Gastroesophageal sphincter (tissue), 4 donors: Measurements from ENCODE around the gene VPS26C. TPM values are rescaled to one million over a fixed set of nuclear protein-coding genes. Genes with fewer than 3 reads are reported as not detected.

Experiments used
- ATAC-seq: fragments of 150-250 bp; one replicate; pipeline ENCODE4 v1.9.1; 2016; ENCODE audit warnings: mild to moderate bottlenecking, moderate library complexity
- H3K27ac ChIP-seq, 4 donors: fragments of 200-600 bp; sonication (generic) in 3 of 4; 1 replicate in 3 of 4; 2 replicates in 1 of 4; pipeline ENCODE4 v1.5.1; 2016 to 2019
- H3K27me3 ChIP-seq: fragments of 200-600 bp; sonication (generic); one replicate; pipeline ENCODE4 v1.5.1; 2019
- H3K36me3 ChIP-seq, 2 donors: fragments of 200-600 bp; sonication (generic); one replicate each; pipeline ENCODE4 v1.5.1; 2019; ENCODE audit warnings: control low read depth in 1 of 2
- H3K4me1 ChIP-seq, 3 donors: fragments of 200-600 bp; sonication (generic); 1 replicate in 2 of 3; 2 replicates in 1 of 3; pipeline ENCODE4 v1.5.1; 2016 to 2019; ENCODE audit warnings: control low read depth in 2 of 3
- H3K4me3 ChIP-seq, 2 donors: fragments of 200-600 bp; sonication (generic); one replicate each; pipeline ENCODE4 v1.5.1; 2019; ENCODE audit warnings: mild to moderate bottlenecking in 1 of 2, moderate library complexity in 1 of 2
- H3K9me3 ChIP-seq, 3 donors: fragments of 200-600 bp; sonication (generic); one replicate each; pipeline ENCODE4 v1.5.1; 2017 to 2019; ENCODE audit warnings: control low read depth in 2 of 3
- CTCF ChIP-seq, 4 experiments: fragments of 200-600 bp in 2 of 4; fragments of 450-650 bp in 2 of 4; sonication (generic) in 1 of 4; IDR thresholded peaks; one replicate each; pipeline ENCODE4 v1.5.1; 2017 to 2019; ENCODE audit warnings: antibody characterized with exemption in 4 of 4, mild to moderate bottlenecking in 2 of 4, moderate library complexity in 2 of 4
- EP300 ChIP-seq: sonication (generic); formaldehyde crosslinking; IDR thresholded peaks from one replicate; pipeline ENCODE4 v1.6.1; 2017; ENCODE audit warnings: antibody characterized with exemption, mild to moderate bottlenecking
- POLR2A ChIP-seq, 2 donors: fragments of 450-650 bp; IDR thresholded peaks; one replicate each; pipeline ENCODE4 v1.6.1; 2017; ENCODE audit warnings: antibody characterized with exemption in 2 of 2, mild to moderate bottlenecking in 2 of 2, moderate library complexity in 1 of 2
- POLR2AphosphoS5 ChIP-seq: sonication (generic); formaldehyde crosslinking; IDR thresholded peaks from one replicate; pipeline ENCODE4 v1.6.1; 2017; ENCODE audit warnings: antibody characterized with exemption
- WGBS, 2 donors: methylation state at CpG; one replicate each; pipeline ENCODE4 v1.1.5; 2018; ENCODE audit warnings: low coverage in 1 of 2; 5-methylcytosine and 5-hydroxymethylcytosine counted together
- total RNA-seq, 4 donors: library from RNA; depleted of rRNA; stranded (reverse); fragments of >200 nt; gene quantifications; one replicate each; pipeline ENCODE4 v1.1.0, GENCODE V29; 2016

VPS26C gene
- total RNA-seq, 4 donors from 2014 or later = 67.0 to 72.3 (median 68.4) TPM

- Histone ChIP-seq H3K36me3 (peaks cover 0 to 22% of the 10 kb centered on the region in 2 donors), H3K9me3 (no peaks in the 10 kb centered on the region), H3K4me3 (no peak overlapping the region), H3K27me3 (no peaks in the 10 kb centered on the region), H3K4me1 (peaks cover 0 to 19% (median 10%) of the 10 kb centered on the region in 3 donors), H3K27ac (no peak overlapping the region)
- WGBS, 2 donors = 90 to 91% methylated on average over 5 to 7 of the region's 7 CpGs
- ATAC-seq = no peak
- no peak for TF ChIP-seq POLR2A (IDR thresholded peaks at IDR 0.05)
- TF ChIP-seq POLR2AphosphoS5 = no peak
Measured at GRCh38 chr21:37206496-37206895, 60.6 kb downstream of the VPS26C start.

- H3K36me3 ChIP-seq = peaks cover 0 to 42% of the 10 kb centered on the region in 2 donors
- H3K27me3 ChIP-seq = no peaks in the 10 kb centered on the region
- TF ChIP-seq EP300 = no peak
- TF ChIP-seq CTCF (IDR thresholded peaks at IDR 0.05) = no peak
- no peak for TF ChIP-seq POLR2A (IDR thresholded peaks at IDR 0.05)
- no peak for TF ChIP-seq POLR2AphosphoS5
- H3K9me3 ChIP-seq = no peaks in the 10 kb centered on the region
- no peak for ATAC-seq
- no peak overlapping the region for H3K4me3 ChIP-seq
- H3K4me1 ChIP-seq = peaks cover 0 to 19% (median 10%) of the 10 kb centered on the region in 3 donors
- 70 to 79% methylated on average over 4 to 7 of the region's 7 CpGs for WGBS, 2 donors
- no peak overlapping the region for H3K27ac ChIP-seq
Measured at GRCh38 chr21:37204580-37204979, 62.6 kb downstream of the VPS26C start.

GRCh38 chr21:37202221-37203110 is 64.7 kb downstream of the VPS26C start:
- H3K27ac ChIP-seq = no peak overlapping the region
- ATAC-seq = no peak
- no peaks in the 10 kb centered on the region for H3K9me3 ChIP-seq
- H3K27me3 ChIP-seq = no peaks in the 10 kb centered on the region
- 82% methylated on average over 11 to 14 of the region's 14 CpGs for WGBS, 2 donors
- peaks cover 0 to 10% (median 4%) of the 10 kb centered on the region in 3 donors for H3K4me1 ChIP-seq
- TF ChIP-seq CTCF (IDR thresholded peaks at IDR 0.05) = no peak
- TF ChIP-seq EP300 = no peak
- no peak for TF ChIP-seq POLR2AphosphoS5
- TF ChIP-seq POLR2A (IDR thresholded peaks at IDR 0.05) = no peak
- H3K36me3 ChIP-seq = peaks cover 0 to 63% of the 10 kb centered on the region in 2 donors
- no peak overlapping the region for H3K4me3 ChIP-seq

GRCh38 chr21:37200641-37201480 is 66.3 kb downstream of the VPS26C start:
- no peak for ATAC-seq
- TF ChIP-seq EP300 (no peak), CTCF (IDR thresholded peaks at IDR 0.05) (no peak), POLR2AphosphoS5 (no peak), POLR2A (IDR thresholded peaks at IDR 0.05) (no peak)
- Histone ChIP-seq H3K9me3 (no peaks in the 10 kb centered on the region), H3K4me1 (no peaks in the 10 kb centered on the region), H3K27me3 (no peaks in the 10 kb centered on the region), H3K27ac (no peak overlapping the region), H3K4me3 (no peak overlapping the region), H3K36me3 (peaks cover 0 to 79% of the 10 kb centered on the region in 2 donors)
- 81 to 92% methylated on average over 2 to 4 of the region's 16 CpGs for WGBS, 2 donors
